Smooth muscle cell (in vitro differentiated cells): ENCODE measurements around the gene SORCS3. TPM values are rescaled to one million over a fixed set of nuclear protein-coding genes. Genes with fewer than 3 reads are reported as not detected.

Experiments
- DNase-seq: peaks from one replicate; lab custom pipeline; 2025; ENCODE audit not compliant: unreplicated experiment; lab: John Stamatoyannopoulos, UW
- H2AFZ ChIP-seq: fragments of 200-600 bp; sonication (generic); 2 replicates; pipeline ENCODE4 v1.6.0; 2016; ENCODE audit warnings: antibody characterized with exemption, low read depth, mild to moderate bottlenecking
- H3F3A ChIP-seq: fragments of 200-600 bp; sonication (generic); 2 replicates; pipeline ENCODE4 v1.6.0; 2017; ENCODE audit warnings: antibody characterized with exemption, low read depth
- H3K27ac ChIP-seq: fragments of 200-600 bp; sonication (generic); 2 replicates; pipeline ENCODE4 v1.5.1; 2016; ENCODE audit warnings: low read depth, mild to moderate bottlenecking
- H3K27me3 ChIP-seq: fragments of 200-600 bp; sonication (generic); 2 replicates; pipeline ENCODE4 v1.6.1; 2016; ENCODE audit warnings: low read depth, mild to moderate bottlenecking
- H3K36me3 ChIP-seq: fragments of 200-600 bp; sonication (generic); 2 replicates; pipeline ENCODE4 v1.5.1; 2016; ENCODE audit warnings: low read depth
- H3K4me1 ChIP-seq: fragments of 200-600 bp; sonication (generic); 2 replicates; pipeline ENCODE4 v1.5.1; 2016; ENCODE audit warnings: low read depth
- H3K4me2 ChIP-seq: fragments of 200-600 bp; sonication (generic); 2 replicates; pipeline ENCODE4 v1.6.0; 2016; ENCODE audit warnings: mild to moderate bottlenecking
- H3K4me3 ChIP-seq: fragments of 200-600 bp; sonication (generic); 2 replicates; pipeline ENCODE4 v1.5.1; 2016; ENCODE audit warnings: mild to moderate bottlenecking
- H3K79me2 ChIP-seq: fragments of 200-600 bp; sonication (generic); 2 replicates; pipeline ENCODE4 v1.6.0; 2016; ENCODE audit warnings: low read depth, mild to moderate bottlenecking
- H3K9ac ChIP-seq: fragments of 200-600 bp; sonication (generic); 2 replicates; pipeline ENCODE4 v1.6.0; 2016; ENCODE audit warnings: low read depth
- H3K9me3 ChIP-seq: fragments of 200-600 bp; sonication (generic); replicated peaks from 2 replicates; pipeline ENCODE4 v1.5.1; 2016; ENCODE audit warnings: low read depth
- H4K20me1 ChIP-seq: fragments of 200-600 bp; sonication (generic); 2 replicates; pipeline ENCODE4 v1.6.0; 2016; ENCODE audit warnings: low read depth
- WGBS: methylation state at CpG from one replicate; pipeline ENCODE4 v1.1.7; 2016; ENCODE audit warnings: low lambda C conversion rate; 5-methylcytosine and 5-hydroxymethylcytosine counted together
- polyA plus RNA-seq: library from polyadenylated mRNA; unstranded; fragments of >200 nt; fragmentation: Nextera tagmentation; extraction: Ambion mirVana; gene quantifications from 2 replicates; pipeline ENCODE4 v1.2.1, GENCODE V29; 2016
- total RNA-seq: library from RNA; depleted of rRNA; stranded (reverse); fragments of >200 nt; gene quantifications from 2 replicates; pipeline ENCODE4 v1.2.3, GENCODE V29; 2014
- TF ChIP-seq, protein P1 (sequence below): fragments of 200-600 bp; sonication (generic); IDR thresholded peaks from 2 replicates; pipeline ENCODE4 v1.5.1; 2017; ENCODE audit warnings: borderline replicate concordance, mild to moderate bottlenecking, antibody characterized with exemption; ENCODE audit not compliant: insufficient read depth, poor library complexity, severe bottlenecking

Gene SORCS3
- total and polyA plus RNA-seq, 2 experiments from 2014 or later, result not detected

DNA sequence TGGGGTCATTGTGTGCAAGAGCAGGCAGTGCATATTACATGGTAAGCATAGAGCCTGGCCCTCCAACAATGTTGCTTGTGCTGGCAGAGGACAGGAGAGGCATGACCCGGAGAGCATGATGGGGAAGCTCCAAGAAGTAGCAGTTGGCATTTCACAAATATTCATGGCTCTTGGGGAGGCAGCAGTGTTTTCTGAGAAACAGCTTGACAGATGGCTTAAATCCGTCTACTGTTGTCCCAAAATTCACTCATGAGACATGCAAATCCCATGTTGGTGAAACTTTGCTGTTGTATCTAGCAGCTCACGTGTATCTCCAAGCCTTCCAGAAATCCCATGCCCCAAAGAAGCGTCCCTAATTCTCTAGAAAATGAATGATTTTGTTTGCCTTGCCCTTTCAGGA lies 487.0 kb downstream of the SORCS3 start:
- Histone ChIP-seq H3K27ac (no peak overlapping the region), H3K4me1 (no peaks in the 10 kb centered on the region), H3K36me3 (no peaks in the 10 kb centered on the region), H3F3A (no peaks in the 10 kb centered on the region), H3K4me3 (no peak overlapping the region), H3K79me2 (no peaks in the 10 kb centered on the region), H2AFZ (no peak overlapping the region), H3K4me2 (no peak overlapping the region), H3K27me3 (peaks cover 6% of the 10 kb centered on the region), H3K9ac (no peak overlapping the region), H4K20me1 (no peaks in the 10 kb centered on the region), H3K9me3 (no peaks in the 10 kb centered on the region)
- no peak for DNase-seq
- TF ChIP-seq, protein P1, sequence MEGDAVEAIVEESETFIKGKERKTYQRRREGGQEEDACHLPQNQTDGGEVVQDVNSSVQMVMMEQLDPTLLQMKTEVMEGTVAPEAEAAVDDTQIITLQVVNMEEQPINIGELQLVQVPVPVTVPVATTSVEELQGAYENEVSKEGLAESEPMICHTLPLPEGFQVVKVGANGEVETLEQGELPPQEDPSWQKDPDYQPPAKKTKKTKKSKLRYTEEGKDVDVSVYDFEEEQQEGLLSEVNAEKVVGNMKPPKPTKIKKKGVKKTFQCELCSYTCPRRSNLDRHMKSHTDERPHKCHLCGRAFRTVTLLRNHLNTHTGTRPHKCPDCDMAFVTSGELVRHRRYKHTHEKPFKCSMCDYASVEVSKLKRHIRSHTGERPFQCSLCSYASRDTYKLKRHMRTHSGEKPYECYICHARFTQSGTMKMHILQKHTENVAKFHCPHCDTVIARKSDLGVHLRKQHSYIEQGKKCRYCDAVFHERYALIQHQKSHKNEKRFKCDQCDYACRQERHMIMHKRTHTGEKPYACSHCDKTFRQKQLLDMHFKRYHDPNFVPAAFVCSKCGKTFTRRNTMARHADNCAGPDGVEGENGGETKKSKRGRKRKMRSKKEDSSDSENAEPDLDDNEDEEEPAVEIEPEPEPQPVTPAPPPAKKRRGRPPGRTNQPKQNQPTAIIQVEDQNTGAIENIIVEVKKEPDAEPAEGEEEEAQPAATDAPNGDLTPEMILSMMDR, result no peak
- 85% methylated on average over 4 of the region's 4 CpGs for WGBS

GRCh38 chr10:105138358-105138757 lies 497.3 kb downstream of the SORCS3 start:
- TF ChIP-seq, protein P1, result no peak
- Histone ChIP-seq H3K4me2 (no peak overlapping the region), H3K4me1 (no peaks in the 10 kb centered on the region), H3K36me3 (no peaks in the 10 kb centered on the region), H3F3A (no peaks in the 10 kb centered on the region), H2AFZ (no peak overlapping the region), H3K27ac (no peak overlapping the region), H3K27me3 (peaks cover 5% of the 10 kb centered on the region), H4K20me1 (no peaks in the 10 kb centered on the region), H3K9ac (no peak overlapping the region), H3K4me3 (no peak overlapping the region), H3K9me3 (no peaks in the 10 kb centered on the region), H3K79me2 (no peaks in the 10 kb centered on the region)
- WGBS, result 95% methylated on average over 3 of the region's 3 CpGs
- no peak for DNase-seq

DNA sequence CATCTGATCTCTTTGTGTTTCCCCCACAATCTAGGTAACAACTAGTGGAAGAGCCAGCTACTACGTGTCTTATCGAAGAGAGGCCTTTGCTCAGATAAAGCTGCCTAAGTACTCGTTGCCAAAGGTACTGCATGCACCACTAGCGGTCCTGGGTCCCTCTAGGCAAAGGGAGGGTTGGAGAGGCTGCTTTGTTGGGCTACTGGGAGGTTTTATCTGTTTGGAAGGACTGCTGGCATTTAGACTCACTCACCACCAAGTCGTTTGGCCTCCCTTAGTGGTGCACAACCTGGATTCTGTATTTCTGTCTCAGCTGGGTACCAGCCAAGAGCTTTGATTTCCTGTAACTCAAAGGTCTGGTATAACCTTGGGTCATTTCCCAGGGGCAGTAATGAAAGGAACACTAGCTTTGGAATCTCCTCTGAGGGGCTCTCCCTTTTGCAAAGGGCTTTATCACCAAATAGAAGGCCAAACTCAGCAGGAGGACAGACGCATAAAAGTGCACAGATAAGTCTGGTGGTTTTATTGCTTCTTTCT lies 498.3 kb downstream of the SORCS3 start:
- no peak overlapping the region for H3K4me2 ChIP-seq
- WGBS, result 86% methylated on average over 6 of the region's 6 CpGs
- H3K36me3 ChIP-seq, result no peaks in the 10 kb centered on the region
- H3K9me3 ChIP-seq, result no peaks in the 10 kb centered on the region
- TF ChIP-seq, protein P1, result no peak
- no peaks in the 10 kb centered on the region for H4K20me1 ChIP-seq
- H3K27me3 ChIP-seq, result peaks cover 14% of the 10 kb centered on the region
- no peaks in the 10 kb centered on the region for H3K79me2 ChIP-seq
- no peaks in the 10 kb centered on the region for H3K4me1 ChIP-seq
- no peak overlapping the region for H3K4me3 ChIP-seq
- no peak overlapping the region for H2AFZ ChIP-seq
- no peak overlapping the region for H3K9ac ChIP-seq
- H3F3A ChIP-seq, result no peaks in the 10 kb centered on the region
- no peak for DNase-seq
- no peak overlapping the region for H3K27ac ChIP-seq

DNA sequence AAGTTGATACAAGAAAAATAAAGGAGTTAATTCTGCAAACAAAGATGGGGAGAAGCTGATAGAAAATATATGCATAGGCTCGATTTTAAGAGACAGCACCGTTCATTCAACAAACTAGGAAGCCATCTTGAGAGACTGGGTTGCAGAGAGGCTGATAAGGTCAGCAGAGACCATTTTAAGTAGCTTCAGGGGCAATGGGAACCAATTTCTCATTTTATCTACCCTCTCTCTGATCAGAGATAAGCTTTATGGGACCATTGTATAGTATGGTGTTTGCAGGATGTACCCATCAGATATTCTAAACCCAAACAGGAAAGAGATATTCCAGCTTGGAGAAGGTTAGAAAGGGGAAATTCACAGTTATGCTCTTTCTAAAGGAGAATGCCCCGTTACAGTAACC lies 499.5 kb downstream of the SORCS3 start:
- Histone ChIP-seq H3K9me3 (no peaks in the 10 kb centered on the region), H4K20me1 (no peaks in the 10 kb centered on the region), H3K4me1 (no peaks in the 10 kb centered on the region), H3K9ac (no peak overlapping the region), H3K4me3 (no peak overlapping the region), H3K27me3 (peaks cover 20% of the 10 kb centered on the region), H2AFZ (no peak overlapping the region), H3K79me2 (no peaks in the 10 kb centered on the region), H3K4me2 (no peak overlapping the region), H3K27ac (no peak overlapping the region), H3K36me3 (no peaks in the 10 kb centered on the region), H3F3A (no peaks in the 10 kb centered on the region)
- DNase-seq, result no peak
- TF ChIP-seq, protein P1, result no peak
- WGBS, result 87% methylated on average over 3 of the region's 3 CpGs
